ENCODE data around the gene MAP2K5. TPM values are rescaled to one million over a fixed set of nuclear protein-coding genes. Genes with fewer than 3 reads are reported as not detected.

The MAP2K5 gene
- total RNA-seq, 2 donors from 2014 or later = 7.4 to 10.2 TPM

- DNase-seq (ENCODE audit: low spot score) = no peak
- Histone ChIP-seq H3K27me3 (replicated peaks; ENCODE audit: insufficient read depth) (no peaks in the 10 kb centered on the region), H3K36me3 (no peaks in the 10 kb centered on the region), H3K27ac (no peak overlapping the region), H3K4me3 (no peak overlapping the region), H3K4me1 (ENCODE audit: control insufficient read depth in 1 of 2, low read depth in 2 of 2) (no peaks in the 10 kb centered on the region), H3K9me3 (peaks cover 5% of the 10 kb centered on the region)
- no peak for ATAC-seq (ENCODE audit: insufficient number of reproducible peaks, low FRiP score, low read depth)
- no peak for TF ChIP-seq CTCF (IDR thresholded peaks at IDR 0.05)
Measured at GRCh38 chr15:67796196-67797127, 254.0 kb downstream of the MAP2K5 start.

- TF ChIP-seq CTCF (IDR thresholded peaks at IDR 0.05) = no peak
- H3K27me3 ChIP-seq (replicated peaks; ENCODE audit: insufficient read depth) = no peaks in the 10 kb centered on the region
- no peaks in the 10 kb centered on the region for H3K4me1 ChIP-seq (ENCODE audit: control insufficient read depth in 1 of 2, low read depth in 2 of 2)
- ATAC-seq (ENCODE audit: insufficient number of reproducible peaks, low FRiP score, low read depth) (no peak), DNase-seq (ENCODE audit: low spot score) (no peak)
- no peaks in the 10 kb centered on the region for H3K36me3 ChIP-seq
- no peak overlapping the region for H3K4me3 ChIP-seq
- no peak overlapping the region for H3K27ac ChIP-seq
- peaks cover 5% of the 10 kb centered on the region for H3K9me3 ChIP-seq
Measured at GRCh38 chr15:67799801-67800205, 257.3 kb downstream of the MAP2K5 start.

- DNase-seq (ENCODE audit: low spot score) (no peak), ATAC-seq (ENCODE audit: insufficient number of reproducible peaks, low FRiP score, low read depth) (no peak)
- no peaks in the 10 kb centered on the region for H3K27me3 ChIP-seq (replicated peaks; ENCODE audit: insufficient read depth)
- no peaks in the 10 kb centered on the region for H3K4me1 ChIP-seq (ENCODE audit: control insufficient read depth in 1 of 2, low read depth in 2 of 2)
- no peak overlapping the region for H3K27ac ChIP-seq
- H3K9me3 ChIP-seq = no peaks in the 10 kb centered on the region
- H3K4me3 ChIP-seq = no peak overlapping the region
- peaks cover 2% of the 10 kb centered on the region for H3K36me3 ChIP-seq
- no peak for TF ChIP-seq CTCF (IDR thresholded peaks at IDR 0.05)
Measured at GRCh38 chr15:67801142-67801541, 258.6 kb downstream of the MAP2K5 start.

- H3K27ac ChIP-seq = no peak overlapping the region
- no peak for TF ChIP-seq CTCF (IDR thresholded peaks at IDR 0.05)
- ATAC-seq (ENCODE audit: insufficient number of reproducible peaks, low FRiP score, low read depth) (no peak), DNase-seq (ENCODE audit: low spot score) (no peak)
- peaks cover 4% of the 10 kb centered on the region for H3K36me3 ChIP-seq
- H3K4me3 ChIP-seq = no peak overlapping the region
- no peaks in the 10 kb centered on the region for H3K4me1 ChIP-seq (ENCODE audit: control insufficient read depth in 1 of 2, low read depth in 2 of 2)
- no peaks in the 10 kb centered on the region for H3K27me3 ChIP-seq (replicated peaks; ENCODE audit: insufficient read depth)
- no peaks in the 10 kb centered on the region for H3K9me3 ChIP-seq
Measured at GRCh38 chr15:67801926-67802914, 259.7 kb downstream of the MAP2K5 start.

GRCh38 chr15:67803299-67803698 is 260.8 kb downstream of the MAP2K5 start:
- Histone ChIP-seq H3K27me3 (replicated peaks; ENCODE audit: insufficient read depth) (no peaks in the 10 kb centered on the region), H3K9me3 (no peaks in the 10 kb centered on the region), H3K36me3 (peaks cover 4% of the 10 kb centered on the region), H3K4me1 (ENCODE audit: control insufficient read depth in 1 of 2, low read depth in 2 of 2) (no peaks in the 10 kb centered on the region), H3K4me3 (no peak overlapping the region), H3K27ac (no peak overlapping the region)
- no peak for TF ChIP-seq CTCF (IDR thresholded peaks at IDR 0.05)
- DNase-seq (ENCODE audit: low spot score) (no peak), ATAC-seq (ENCODE audit: insufficient number of reproducible peaks, low FRiP score, low read depth) (no peak)
